IMR-90 (cell line): ENCODE data around the gene ME2. TPM values are rescaled to one million over a fixed set of nuclear protein-coding genes. Genes with fewer than 3 reads are reported as not detected.
A peak's percentile ranks its signal among the peaks of the same experiment; 100 is the strongest.

Experiments used
- ATAC-seq: fragments of 200-7000 bp; cut with Tn5 transposase; 2 replicates; pipeline ENCODE4 v1.9.1; 2020; ENCODE audit warnings: low read depth, mild to moderate bottlenecking, moderate library complexity
- BruUV-seq: library from RNA; stranded (reverse); fragments of 400-500 nt; replicated peaks from 2 replicates; lab custom pipeline; 2021; lab: Mats Ljungman, UMichigan
- CTCF ChIA-PET: fragments of 300-600 bp; formaldehyde crosslinking; extraction: SDS; loops from one replicate; lab custom pipeline; 2021; ENCODE audit warnings: antibody characterized with exemption; lab: Yijun Ruan, JAX
- POLR2A ChIA-PET: fragments of 300-600 bp; sonication (Branson Sonifier 250); formaldehyde crosslinking; loops from one replicate; lab custom pipeline; 2022; ENCODE audit warnings: antibody characterized with exemption; ENCODE audit not compliant: unreplicated experiment; lab: Charles Lee
- DNase-seq: peaks from one replicate; pipeline ENCODE4 v3.0.0; 2013
- H2AFZ ChIP-seq: replicated peaks from 2 replicates; pipeline ENCODE3; 2013; ENCODE audit warnings: low read length, mild to moderate bottlenecking; ENCODE audit not compliant: poor library complexity
- H2AK5ac ChIP-seq: 2 replicates; pipeline ENCODE4 v1.6.1; 2013; ENCODE audit warnings: low read depth, low read length, inconsistent platforms
- H2AK9ac ChIP-seq: replicated peaks from 2 replicates; pipeline ENCODE3; 2013; ENCODE audit warnings: mild to moderate bottlenecking, low read depth, low read length, moderate library complexity; ENCODE audit not compliant: poor library complexity
- H2BK120ac ChIP-seq: 2 replicates; pipeline ENCODE4 v1.6.1; 2013; ENCODE audit warnings: low read depth, low read length, inconsistent platforms
- H2BK15ac ChIP-seq: 3 replicates; pipeline ENCODE4 v1.6.1; 2013; ENCODE audit warnings: low read depth, low read length, inconsistent platforms
- H2BK20ac ChIP-seq: 2 replicates; pipeline ENCODE4 v1.6.1; 2013; ENCODE audit warnings: low read depth, mild to moderate bottlenecking, inconsistent platforms, low read length, moderate library complexity
- H2BK5ac ChIP-seq: 2 replicates; pipeline ENCODE4 v1.6.1; 2013; ENCODE audit warnings: mild to moderate bottlenecking, low read depth, low read length, inconsistent platforms; ENCODE audit not compliant: poor library complexity, severe bottlenecking
- H3K14ac ChIP-seq: replicated peaks from 2 replicates; pipeline ENCODE4 v1.6.1; 2013; ENCODE audit warnings: low read depth, low read length, inconsistent platforms
- H3K18ac ChIP-seq: 2 replicates; pipeline ENCODE4 v1.6.1; 2013; ENCODE audit warnings: low read depth, low read length, control low read depth
- H3K23ac ChIP-seq: 2 replicates; pipeline ENCODE4 v1.6.1; 2013; ENCODE audit warnings: low read depth, low read length, inconsistent platforms
- H3K27ac ChIP-seq: 2 replicates; pipeline ENCODE4 v1.5.1; 2013; ENCODE audit warnings: mild to moderate bottlenecking, control low read depth, low read length; ENCODE audit not compliant: insufficient read depth
- H3K27me3 ChIP-seq: 2 replicates; pipeline ENCODE4 v1.6.1; 2013; ENCODE audit warnings: low read length; ENCODE audit not compliant: control insufficient read depth, insufficient read depth
- H3K36me3 ChIP-seq: 2 replicates; pipeline ENCODE4 v1.6.1; 2013; ENCODE audit warnings: low read length, mixed read lengths; ENCODE audit not compliant: control insufficient read depth, insufficient read depth
- H3K4ac ChIP-seq: 2 replicates; pipeline ENCODE4 v1.6.1; 2013; ENCODE audit warnings: low read depth, low read length, inconsistent platforms
- H3K4me1 ChIP-seq: 2 replicates; pipeline ENCODE4 v1.6.1; 2013; ENCODE audit warnings: low read length, mixed read lengths; ENCODE audit not compliant: control insufficient read depth, insufficient read depth
- H3K4me2 ChIP-seq: 2 replicates; pipeline ENCODE4 v1.6.1; 2013; ENCODE audit warnings: low read depth, mild to moderate bottlenecking, control low read depth, low read length, moderate library complexity
- H3K4me3 ChIP-seq: 2 replicates; pipeline ENCODE4 v1.5.1; 2013; ENCODE audit warnings: low read depth, mild to moderate bottlenecking, control low read depth, low read length, moderate library complexity; ENCODE audit not compliant: insufficient read depth
- H3K56ac ChIP-seq: 2 replicates; pipeline ENCODE4 v1.6.1; 2013; ENCODE audit warnings: low read length, inconsistent platforms; ENCODE audit not compliant: insufficient read depth; ENCODE audit errors: extremely low read depth
- H3K79me1 ChIP-seq, 2 experiments: 2 replicates each; pipeline ENCODE4 v1.6.1; 2013; ENCODE audit warnings: low read length in 2 of 2, inconsistent platforms in 1 of 2, low read depth in 1 of 2
- H3K9ac ChIP-seq: 2 replicates; pipeline ENCODE4 v1.6.1; 2013; ENCODE audit warnings: low read depth, low read length, control low read depth
- H3K9me1 ChIP-seq: 2 replicates; pipeline ENCODE4 v1.6.1; 2013; ENCODE audit warnings: low read length, inconsistent platforms; ENCODE audit not compliant: insufficient read depth
- H3K9me3 ChIP-seq: 2 replicates; pipeline ENCODE4 v1.6.1; 2013; ENCODE audit warnings: low read length; ENCODE audit not compliant: control insufficient read depth, insufficient read depth
- H4K20me1 ChIP-seq: 2 replicates; pipeline ENCODE4 v1.6.1; 2013; ENCODE audit warnings: low read length, inconsistent platforms; ENCODE audit not compliant: insufficient read depth
- H4K5ac ChIP-seq: 2 replicates; pipeline ENCODE4 v1.6.1; 2013; ENCODE audit warnings: mild to moderate bottlenecking, low read depth, low read length, control low read depth
- H4K8ac ChIP-seq, 2 experiments: 2 replicates each; pipeline ENCODE4 v1.6.1; 2013; ENCODE audit warnings: low read depth in 2 of 2, low read length in 2 of 2, control low read depth in 1 of 2, inconsistent platforms in 1 of 2
- H4K91ac ChIP-seq: 2 replicates; pipeline ENCODE4 v1.6.1; 2013; ENCODE audit warnings: low read depth, low read length, inconsistent platforms; ENCODE audit not compliant: insufficient read depth
- BHLHE40 ChIP-seq: fragments of 150-350 bp; IDR thresholded peaks from 2 replicates; pipeline ENCODE4 v1.6.1; 2016; ENCODE audit warnings: mild to moderate bottlenecking, low read depth, low read length
- CEBPB ChIP-seq: IDR thresholded peaks from 2 replicates; pipeline ENCODE4 v1.6.1; 2012; ENCODE audit warnings: low read depth, low read length, improper control_type of control experiment
- CHD1 ChIP-seq: IDR thresholded peaks from 2 replicates; pipeline ENCODE4 v1.6.1; 2012; ENCODE audit warnings: low read depth, low read length, improper control_type of control experiment
- FOS ChIP-seq: fragments of 150-350 bp; IDR thresholded peaks from 2 replicates; pipeline ENCODE4 v1.6.1; 2016; ENCODE audit warnings: low read depth, low read length
- MAFK ChIP-seq: IDR thresholded peaks from 2 replicates; pipeline ENCODE4 v1.6.1; 2012; ENCODE audit warnings: low read depth, low read length, improper control_type of control experiment
- MAZ ChIP-seq: IDR thresholded peaks from 2 replicates; pipeline ENCODE4 v1.6.1; 2012; ENCODE audit warnings: low read depth, mild to moderate bottlenecking, low read length, improper control_type of control experiment, moderate library complexity, borderline replicate concordance
- MXI1 ChIP-seq: IDR thresholded peaks from 2 replicates; pipeline ENCODE4 v1.6.1; 2012; ENCODE audit warnings: low read depth, mild to moderate bottlenecking, low read length, moderate library complexity, borderline replicate concordance
- NFE2L2 ChIP-seq: fragments of 150-350 bp; IDR thresholded peaks from 2 replicates; pipeline ENCODE4 v1.6.1; 2016; ENCODE audit warnings: low read depth, mild to moderate bottlenecking, low read length
- POLR2A ChIP-seq: IDR thresholded peaks from 2 replicates; pipeline ENCODE4 v1.6.1; 2012; ENCODE audit warnings: mild to moderate bottlenecking, low read depth, low read length
- RCOR1 ChIP-seq: IDR thresholded peaks from 2 replicates; pipeline ENCODE4 v1.6.1; 2012; ENCODE audit warnings: mild to moderate bottlenecking, low read length, improper control_type of control experiment; ENCODE audit not compliant: insufficient replicate concordance
- RFX5 ChIP-seq: IDR thresholded peaks from 2 replicates; pipeline ENCODE4 v1.8.0; 2012; ENCODE audit warnings: low read depth, mild to moderate bottlenecking, low read length, moderate library complexity
- SMC3 ChIP-seq: fragments of 150-350 bp; IDR thresholded peaks from 2 replicates; pipeline ENCODE4 v1.6.1; 2016; ENCODE audit warnings: low read depth, mild to moderate bottlenecking, antibody characterized with exemption, low read length, moderate library complexity
- WGBS, 2 experiments: methylation state at CpG; one replicate each; pipeline versions ENCODE4 v1.1.5 to v1.1.7; 2013; ENCODE audit warnings: missing lambda C conversion rate in 2 of 2; ENCODE audit not compliant: insufficient read length in 1 of 2; ENCODE audit errors: extremely low coverage in 2 of 2; 5-methylcytosine and 5-hydroxymethylcytosine counted together
- dilution Hi-C: fragments of 300-500 bp; cut with HindIII; formaldehyde crosslinking; loops from one replicate; pipeline ENCODE4 v1.14.3; 2018; ENCODE audit warnings: low sequenced_read_pairs; ENCODE audit not compliant: unreplicated experiment
- in situ Hi-C: fragments of 300-500 bp; cut with MboI; formaldehyde crosslinking; loops from 3 replicates; pipeline ENCODE4 v1.14.3; 2019; ENCODE audit warnings: low sequenced_read_pairs, inconsistent platforms, mixed read lengths
- intact Hi-C: fragments of 100-400 bp; cut with micrococcal nuclease; formaldehyde crosslinking; loops from 2 replicates; pipeline ENCODE4 v1.10.0; 2022
- polyA plus RNA-seq, 3 experiments: library from polyadenylated mRNA; depleted of rRNA; stranded (reverse); fragments of >200 nt; gene quantifications; 2 replicates each; pipeline ENCODE4 v1.2.3, GENCODE V29; 2012; ENCODE audit warnings: low replicate concordance in 1 of 3
- total RNA-seq: library from RNA; depleted of rRNA; stranded (reverse); fragments of >200 nt; gene quantifications from 2 replicates; pipeline ENCODE4 v1.2.3, GENCODE V29; 2012
- TF ChIP-seq, protein P1 (sequence below): fragments of 150-350 bp; IDR thresholded peaks from 2 replicates; pipeline ENCODE4 v1.6.1; 2017; ENCODE audit warnings: mild to moderate bottlenecking, antibody characterized with exemption, low read length, low read depth
- TF ChIP-seq, protein P2 (sequence below): fragments of 150-350 bp; IDR thresholded peaks from 2 replicates; pipeline ENCODE4 v1.6.1; 2016; ENCODE audit warnings: low read depth, mild to moderate bottlenecking, low read length, moderate library complexity, borderline replicate concordance

ME2 gene
- total and polyA plus RNA-seq, 2 of the 4 experiments (the other 2 are of a cell fraction) = 29.7 to 32.6 TPM

DNA sequence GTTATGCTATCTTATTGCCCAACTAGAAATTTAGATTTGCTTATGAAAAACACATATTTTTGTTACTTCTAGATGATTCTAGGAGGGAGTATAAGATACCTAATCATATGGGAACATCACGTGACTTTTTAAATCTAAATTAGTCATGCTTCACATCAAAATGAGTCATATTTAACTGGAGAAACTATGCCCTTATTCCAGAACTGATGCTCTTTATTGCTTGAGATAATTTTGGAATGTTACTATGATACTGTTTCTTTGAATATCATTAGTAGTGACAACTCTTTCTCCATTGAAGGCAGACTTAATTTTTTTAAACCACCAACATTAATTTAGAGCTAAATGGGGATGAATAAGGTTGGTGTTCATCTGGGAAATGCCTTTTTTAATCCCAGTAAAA lies 69.0 kb downstream of the ME2 start:
- Histone ChIP-seq H3K9me1 (no peaks in the 10 kb centered on the region), H3K23ac (no peak overlapping the region), H4K91ac (no peak overlapping the region), H3K9me3 (no peaks in the 10 kb centered on the region), H4K8ac (no peak overlapping the region), H2BK15ac (no peak overlapping the region), H3K27ac (no peak overlapping the region), H3K4me2 (no peak overlapping the region), H2BK20ac (no peak overlapping the region), H3K79me1 (no peaks in the 10 kb centered on the region), H3K4me1 (peaks cover 2% of the 10 kb centered on the region; the same call in 1 of the 2 replicates), H2AFZ (no peak overlapping the region), H4K20me1 (no peaks in the 10 kb centered on the region), H3K4ac (no peak overlapping the region), H2BK5ac (no peak overlapping the region), H3K18ac (no peak overlapping the region), H2BK120ac (no peak overlapping the region), H2AK9ac (no peak overlapping the region), H4K5ac (no peak overlapping the region), H3K9ac (no peak overlapping the region), H3K14ac (no peak overlapping the region), H3K56ac (no peak overlapping the region), H2AK5ac (no peak overlapping the region), H3K36me3 (0 out of 2 replicates have a peak, but pooled peaks cover 3% of the 10 kb centered on the region), H3K27me3 (no peaks in the 10 kb centered on the region), H3K4me3 (no peak overlapping the region)
- ChIA-PET CTCF (interaction anchor here (1.1 kb wide), 2 partner anchors 11 to 19 kb away, joined by 5 read pairs; no protein-coding TSS in a partner anchor), POLR2A (no interaction called here)
- TF ChIP-seq, protein P1, sequence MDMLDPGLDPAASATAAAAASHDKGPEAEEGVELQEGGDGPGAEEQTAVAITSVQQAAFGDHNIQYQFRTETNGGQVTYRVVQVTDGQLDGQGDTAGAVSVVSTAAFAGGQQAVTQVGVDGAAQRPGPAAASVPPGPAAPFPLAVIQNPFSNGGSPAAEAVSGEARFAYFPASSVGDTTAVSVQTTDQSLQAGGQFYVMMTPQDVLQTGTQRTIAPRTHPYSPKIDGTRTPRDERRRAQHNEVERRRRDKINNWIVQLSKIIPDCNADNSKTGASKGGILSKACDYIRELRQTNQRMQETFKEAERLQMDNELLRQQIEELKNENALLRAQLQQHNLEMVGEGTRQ = peak; percentile 88
- peak; percentile 45; the same call in 1 of the 2 replicates for TF ChIP-seq FOS
- no peak for TF ChIP-seq CHD1
- no peak for TF ChIP-seq SMC3
- TF ChIP-seq MXI1 = no peak
- TF ChIP-seq MAZ = no peak
- no peak for TF ChIP-seq CEBPB
- TF ChIP-seq RFX5 = no peak
- TF ChIP-seq POLR2A = no peak
- TF ChIP-seq RCOR1 = no peak
- peak; percentile 18; the same call in 1 of the 2 replicates for TF ChIP-seq BHLHE40
- TF ChIP-seq NFE2L2 = no peak
- TF ChIP-seq, protein P2, sequence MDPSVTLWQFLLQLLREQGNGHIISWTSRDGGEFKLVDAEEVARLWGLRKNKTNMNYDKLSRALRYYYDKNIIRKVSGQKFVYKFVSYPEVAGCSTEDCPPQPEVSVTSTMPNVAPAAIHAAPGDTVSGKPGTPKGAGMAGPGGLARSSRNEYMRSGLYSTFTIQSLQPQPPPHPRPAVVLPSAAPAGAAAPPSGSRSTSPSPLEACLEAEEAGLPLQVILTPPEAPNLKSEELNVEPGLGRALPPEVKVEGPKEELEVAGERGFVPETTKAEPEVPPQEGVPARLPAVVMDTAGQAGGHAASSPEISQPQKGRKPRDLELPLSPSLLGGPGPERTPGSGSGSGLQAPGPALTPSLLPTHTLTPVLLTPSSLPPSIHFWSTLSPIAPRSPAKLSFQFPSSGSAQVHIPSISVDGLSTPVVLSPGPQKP = no peak
- no peak for TF ChIP-seq MAFK
- in situ Hi-C loops = no loop called here
- DNase-seq = peak; percentile 53
- intact Hi-C loops = no loop called here
- no CpG with 5 or more reads among the region's 1 CpG for WGBS, 2 experiments
- dilution Hi-C loops = no loop called here
- ATAC-seq = no peak; the same call in 1 of the 2 replicates
- BruUV-seq = no TSS peak
